ENCODE data around the gene IPMK. TPM values are rescaled to one million over a fixed set of nuclear protein-coding genes. Genes with fewer than 3 reads are reported as not detected.

The IPMK gene
- total and polyA plus RNA-seq, 9 of the 15 experiments (the other 6 are each of a cell fraction or from before 2014, with no cell fraction given): 0.98 to 4.4 (median 2.7) TPM

DNA sequence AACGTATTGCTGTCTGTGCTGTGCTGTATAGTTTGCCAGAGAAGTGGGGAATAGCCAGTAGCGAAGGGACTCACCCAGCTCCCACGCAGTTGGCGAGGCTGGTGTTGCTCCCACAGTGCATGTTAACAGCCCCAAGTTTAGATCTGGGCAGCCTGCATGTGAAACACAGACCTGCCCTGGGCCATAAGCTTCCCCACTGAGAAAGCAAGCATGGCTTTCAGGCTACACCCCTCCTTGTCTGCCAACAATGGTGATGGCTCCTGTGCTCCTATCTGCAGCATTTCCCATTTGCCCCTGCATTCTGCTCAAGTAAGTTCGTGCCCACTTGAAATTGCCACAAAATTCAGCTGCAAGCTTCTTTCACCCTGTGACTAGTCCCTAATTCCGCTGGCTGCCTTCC is 57.5 kb downstream of the IPMK start:
- DNase-seq (ENCODE audit: extremely low read depth in 1 of 4, low spot score in 3 of 4): no peak
- Histone ChIP-seq H3K9me1 (ENCODE audit: control insufficient read depth, insufficient read depth, low read length) (no peaks in the 10 kb centered on the region), H3K36me3 (ENCODE audit: control insufficient read depth, insufficient read depth, low read length) (peaks cover 9% of the 10 kb centered on the region; the same call in 1 of the 3 replicates), H3K4me1 (replicated peaks in 1 of 2; ENCODE audit: control insufficient read depth in 2 of 2, insufficient read depth in 2 of 2, low read length in 2 of 2) (no peaks in the 10 kb centered on the region; a peak in 2 of 5 replicates), H4K20me1 (replicated peaks; ENCODE audit: control insufficient read depth, insufficient read depth, low read length) (no peaks in the 10 kb centered on the region), H3K27me3 (ENCODE audit: control insufficient read depth in 2 of 2, insufficient read depth in 2 of 2, low read length in 2 of 2) (no peaks in the 10 kb centered on the region), H3K4me3 (no peak overlapping the region), H3K9me3 (replicated peaks; ENCODE audit: control insufficient read depth, insufficient read depth, low read depth, low read length) (no peaks in the 10 kb centered on the region), H3K79me2 (ENCODE audit: control insufficient read depth, insufficient read depth, low read length) (no peaks in the 10 kb centered on the region), H3K4me2 (ENCODE audit: insufficient read depth, low read length) (no peak overlapping the region), H2AFZ (ENCODE audit: low read depth, low read length) (no peak overlapping the region), H3K27ac (ENCODE audit: extremely low read depth, low read depth, low read length) (no peak overlapping the region), H3K9ac (ENCODE audit: insufficient read depth in 1 of 2, low read depth in 2 of 2, low read length in 2 of 2) (no peak overlapping the region; a peak in 1 of 4 replicates)
- ChIA-PET CTCF (ENCODE audit: low intra/inter-chr PET ratio) (no interaction called here), POLR2A (no interaction called here)
- intact Hi-C loops (cut with micrococcal nuclease): no loop called here
- BruUV-seq (replicated peaks): no TSS peak
- TF ChIP-seq GATA2 (CRISPR knock-in tag; IDR thresholded peaks at IDR 0.05) (no peak), ZNF3 (CRISPR knock-in tag; IDR thresholded peaks at IDR 0.05) (no peak), HMG20B (CRISPR knock-in tag; IDR thresholded peaks at IDR 0.05) (no peak), ZNF133 (CRISPR knock-in tag; IDR thresholded peaks at IDR 0.05) (no peak), ID3 (CRISPR knock-in tag; IDR thresholded peaks at IDR 0.05) (no peak), ID3 (tag; IDR thresholded peaks at IDR 0.05) (no peak), ZHX1 (conservative IDR thresholded peaks at IDR 0.05; ENCODE audit: low read length) (no peak), CEBPG (CRISPR knock-in tag; IDR thresholded peaks at IDR 0.05) (no peak), CEBPG (tag; conservative IDR thresholded peaks at IDR 0.05 in 1 of 2, IDR thresholded peaks at IDR 0.05 in 1 of 2) (no peak)
- 75% methylated on average over 6 of the region's 6 CpGs for WGBS (ENCODE audit: insufficient coverage, low coverage, missing lambda C conversion rate)
- in situ Hi-C loops (cut with MboI): no loop called here
- FAIRE-seq: no peak
- no peak for ATAC-seq
